ENCODE measurements around the gene RIMKLB. TPM values are rescaled to one million over a fixed set of nuclear protein-coding genes. Genes with fewer than 3 reads are reported as not detected.
"Not testable (repeated sequence)": the region's sequence is repeated elsewhere in the genome, so short reads cannot be mapped to it uniquely, and the experiment has no call there.

The RIMKLB gene
- total RNA-seq, 1 donor from 2014 or later = 220 TPM

DNA sequence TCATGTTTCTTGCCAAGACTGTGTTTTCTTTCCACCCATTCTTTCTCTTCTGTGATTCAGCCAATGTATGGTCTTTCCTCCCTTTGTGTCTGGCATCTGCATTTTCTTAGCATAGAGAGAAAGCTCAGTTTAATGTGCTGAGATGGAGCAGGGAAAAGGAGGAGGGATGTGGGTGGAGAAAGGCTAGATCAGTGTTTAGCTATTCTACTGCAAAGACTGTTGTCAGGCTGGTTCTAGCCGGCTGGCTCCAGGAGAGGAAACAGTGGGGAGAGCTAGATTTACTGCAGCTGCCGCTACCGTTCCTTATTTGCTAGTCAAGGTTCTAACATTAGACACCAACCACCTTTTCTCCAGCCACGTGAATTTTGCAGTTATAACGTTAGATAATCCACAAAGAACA, 5.2 kb upstream of the RIMKLB start:
- peak; percentile 71 for DNase-seq

GRCh38 chr12:8695116-8695515, 2.7 kb upstream of the RIMKLB start:
- no peak for DNase-seq

- no peak for DNase-seq
Measured at GRCh38 chr12:8696442-8697090, 1.2 kb upstream of the RIMKLB start.

DNA sequence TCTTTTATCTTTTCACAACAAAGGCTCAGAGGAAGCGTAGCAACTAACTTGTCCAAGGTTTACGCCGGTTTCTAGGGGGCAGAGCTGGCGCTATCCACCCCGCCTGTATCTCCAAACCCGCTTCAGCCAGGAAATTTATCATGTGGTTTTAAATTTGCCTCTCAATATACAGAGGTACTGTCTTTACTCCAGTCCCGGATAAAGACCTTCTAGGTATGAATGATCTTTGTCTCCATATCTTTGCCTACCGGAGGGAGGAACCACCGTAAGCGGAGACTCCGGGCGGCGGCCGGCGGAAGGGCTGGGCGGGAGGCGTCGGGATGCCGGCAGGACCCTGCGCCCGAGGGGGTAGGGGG, 693 bp upstream of the RIMKLB start:
- no peak for DNase-seq

- peak; percentile 22 for DNase-seq
Measured at GRCh38 chr12:8698132-8698851, 501 bp downstream of the RIMKLB start.

- no peak for DNase-seq
Measured at GRCh38 chr12:8698879-8699278, 1.1 kb downstream of the RIMKLB start.

- no peak for DNase-seq
Measured at GRCh38 chr12:8699714-8700113, 1.9 kb downstream of the RIMKLB start.

GRCh38 chr12:8701046-8701660, 3.4 kb downstream of the RIMKLB start:
- DNase-seq = no peak

- DNase-seq = no peak
Measured at GRCh38 chr12:8702159-8702558, 4.4 kb downstream of the RIMKLB start.

- no peak for DNase-seq
Measured at GRCh38 chr12:8709124-8709830, 11.5 kb downstream of the RIMKLB start.

GRCh38 chr12:8712572-8712971, 14.8 kb downstream of the RIMKLB start:
- DNase-seq = no peak

GRCh38 chr12:8722286-8722800, 24.6 kb downstream of the RIMKLB start:
- no peak for DNase-seq

GRCh38 chr12:8734873-8735381, 37.1 kb downstream of the RIMKLB start:
- DNase-seq = no peak

DNA sequence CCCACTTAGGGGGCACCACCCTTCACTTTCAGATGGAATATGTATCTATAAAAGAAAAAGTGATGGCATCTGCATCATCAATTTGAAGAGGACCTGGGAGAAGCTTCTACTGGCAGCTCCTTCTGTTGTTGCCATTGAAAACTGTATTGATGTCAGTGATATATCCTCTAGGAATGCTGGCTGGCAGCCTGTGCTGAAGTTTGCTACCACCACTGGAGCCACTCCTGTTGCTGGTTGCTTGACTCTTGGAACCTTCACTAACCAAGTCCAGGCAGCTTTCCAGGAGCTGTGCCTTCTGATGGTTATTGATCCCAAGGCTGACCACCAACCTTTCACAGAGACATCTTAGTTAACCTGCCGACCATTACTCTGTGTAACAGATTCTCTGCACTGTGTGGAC, 44.7 kb downstream of the RIMKLB start:
- DNase-seq = no peak

DNA sequence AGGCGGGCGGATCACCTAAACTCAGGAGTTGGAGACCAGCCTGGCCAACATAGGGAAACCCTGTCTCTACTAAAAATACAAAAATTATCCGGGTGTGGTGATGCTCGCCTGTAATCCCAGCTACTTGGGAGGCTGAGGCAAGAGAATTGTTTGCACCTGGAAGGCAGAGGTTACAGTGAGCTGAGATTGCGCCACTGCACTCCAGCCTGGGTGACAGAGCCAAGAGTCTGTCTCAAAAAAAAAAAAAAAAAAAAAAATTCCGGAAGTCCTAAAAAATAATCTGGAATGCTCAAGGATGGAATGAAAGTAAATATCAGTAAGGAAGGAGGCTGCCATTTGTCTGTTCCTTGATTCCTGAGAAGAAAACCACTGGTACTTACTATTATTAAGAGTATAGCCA, 45.3 kb downstream of the RIMKLB start:
- DNase-seq = not testable (repeated sequence)

- not testable (repeated sequence) for DNase-seq
Measured at GRCh38 chr12:8745631-8746030, 47.8 kb downstream of the RIMKLB start.

DNA sequence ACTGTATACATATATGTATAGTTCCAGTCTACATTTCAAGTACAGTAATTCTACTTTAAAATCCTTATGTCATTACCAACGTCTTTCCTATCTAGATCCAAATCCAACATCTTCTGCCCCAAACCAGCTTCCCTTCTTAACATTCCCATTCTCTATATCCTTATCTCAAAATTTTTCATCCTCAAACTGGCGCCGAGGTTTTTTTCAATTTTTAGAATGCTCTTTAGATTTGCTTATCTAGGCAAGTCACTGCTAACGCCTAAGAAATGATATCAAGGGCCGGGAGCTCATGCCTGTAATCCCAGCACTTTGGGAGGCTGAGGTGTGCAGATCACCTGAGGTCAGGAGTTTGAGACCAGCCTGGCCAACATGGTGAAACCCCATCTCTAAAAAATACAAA, 48.3 kb downstream of the RIMKLB start:
- no peak for DNase-seq

DNA sequence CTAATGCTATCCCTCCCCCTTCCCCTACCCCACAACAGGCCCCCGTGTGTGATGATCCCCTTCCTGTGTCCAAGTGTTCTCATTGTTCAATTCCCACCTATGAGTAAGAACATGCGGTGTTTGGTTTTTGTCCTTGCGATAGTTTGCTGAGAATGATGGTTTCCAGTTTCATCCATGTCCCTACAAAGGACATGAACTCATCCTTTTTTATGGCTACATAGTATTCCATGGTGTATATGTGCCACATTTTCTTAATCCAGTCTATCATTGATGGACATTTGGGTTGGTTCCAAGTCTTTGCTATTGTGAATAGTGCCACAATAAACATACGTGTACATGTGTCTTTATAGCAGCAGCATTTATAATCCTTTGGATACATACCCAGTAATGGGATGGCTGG, 62.3 kb downstream of the RIMKLB start:
- not testable (repeated sequence) for DNase-seq

GRCh38 chr12:8762701-8763100, 64.9 kb downstream of the RIMKLB start:
- DNase-seq = not testable (repeated sequence)

GRCh38 chr12:8766121-8766520, 68.3 kb downstream of the RIMKLB start:
- not testable (repeated sequence) for DNase-seq

DNA sequence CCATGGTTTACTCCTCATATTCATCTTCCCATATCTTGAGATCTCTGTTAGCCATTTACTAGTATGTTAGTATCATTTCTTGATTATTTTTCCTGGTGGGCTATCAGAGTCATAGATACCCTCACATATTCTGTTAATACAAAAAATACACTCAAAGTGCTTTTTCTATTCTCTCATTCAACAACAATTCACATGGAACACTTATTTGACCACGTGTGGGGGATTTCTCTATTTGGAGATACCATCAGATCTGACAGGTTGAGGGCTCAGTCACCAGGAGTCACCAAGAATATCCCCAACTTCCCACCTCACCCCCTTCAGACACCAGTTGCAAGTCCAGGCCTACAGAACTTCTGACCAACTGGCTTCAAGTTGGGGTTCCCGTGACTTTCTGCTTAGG, 72.7 kb downstream of the RIMKLB start:
- DNase-seq = no peak

GRCh38 chr12:8771072-8771471, 73.3 kb downstream of the RIMKLB start:
- no peak for DNase-seq

- DNase-seq = no peak
Measured at GRCh38 chr12:8773461-8773860, 75.7 kb downstream of the RIMKLB start.

Data from occipital lobe (tissue), 2 donors.